H1 (cell line): ENCODE data around the gene REPS1. TPM values are rescaled to one million over a fixed set of nuclear protein-coding genes. Genes with fewer than 3 reads are reported as not detected.

Experiments
- CTCF ChIA-PET: fragments of 300-600 bp; sonication (Branson Sonifier 250); formaldehyde crosslinking; loops from one replicate; lab custom pipeline; 2021; ENCODE audit not compliant: partially characterized antibody; lab: Charles Lee
- POLR2A ChIA-PET: fragments of 300-600 bp; sonication (Branson Sonifier 250); formaldehyde crosslinking; loops from one replicate; lab custom pipeline; 2021; ENCODE audit warnings: inconsistent platforms; ENCODE audit not compliant: partially characterized antibody; lab: Charles Lee
- DNase-seq, 2 experiments: peaks; one replicate each; pipeline versions ENCODE4 v3.0.0 to v3.0.0-alpha.2; 2010 to 2022; ENCODE audit warnings: low spot score in 2 of 2, low read depth in 1 of 2, mixed read lengths in 1 of 2
- FAIRE-seq: peaks from 2 replicates; lab custom pipeline; 2011; peaks lifted over from hg19 to GRCh38; lab: Jason Lieb, UNC
- H2AFZ ChIP-seq: 2 replicates; pipeline ENCODE4 v1.8.1; 2012; ENCODE audit warnings: low read length, inconsistent platforms
- H2AK5ac ChIP-seq: 2 replicates; pipeline ENCODE4 v1.6.1; 2013; ENCODE audit warnings: low read depth, low read length
- H2BK120ac ChIP-seq: replicated peaks from 2 replicates; pipeline ENCODE3; 2013; ENCODE audit warnings: low read depth, low read length, inconsistent platforms
- H2BK12ac ChIP-seq: 2 replicates; pipeline ENCODE4 v1.6.1; 2013; ENCODE audit warnings: low read depth, low read length
- H2BK15ac ChIP-seq: 2 replicates; pipeline ENCODE4 v1.6.1; 2013; ENCODE audit warnings: low read length
- H2BK20ac ChIP-seq: 2 replicates; pipeline ENCODE4 v1.6.1; 2013; ENCODE audit warnings: low read length
- H2BK5ac ChIP-seq: 2 replicates; pipeline ENCODE4 v1.6.1; 2013; ENCODE audit warnings: low read depth, low read length
- H3K14ac ChIP-seq: 2 replicates; pipeline ENCODE4 v1.6.1; 2013; ENCODE audit warnings: inconsistent platforms; ENCODE audit not compliant: insufficient read length
- H3K18ac ChIP-seq: 2 replicates; pipeline ENCODE4 v1.6.1; 2013; ENCODE audit warnings: low read length; ENCODE audit errors: extremely low read depth
- H3K23ac ChIP-seq: 2 replicates; pipeline ENCODE4 v1.6.1; 2013; ENCODE audit warnings: inconsistent platforms; ENCODE audit not compliant: insufficient read length
- H3K23me2 ChIP-seq: 2 replicates; pipeline ENCODE4 v1.6.1; 2013; ENCODE audit warnings: low read depth, low read length
- H3K27ac ChIP-seq: 2 replicates; pipeline ENCODE4 v1.6.1; 2011; ENCODE audit warnings: low read depth, low read length, inconsistent platforms
- H3K27me3 ChIP-seq, 4 experiments: replicated peaks in 1 of 4; 1 replicate in 1 of 4; 2 replicates in 3 of 4; pipeline versions ENCODE4 v1.6.1 to v1.8.1; 2011 to 2013; ENCODE audit warnings: low read length in 3 of 4, mild to moderate bottlenecking in 3 of 4, inconsistent platforms in 2 of 4, mixed read lengths in 2 of 4, moderate library complexity in 1 of 4; ENCODE audit not compliant: control insufficient read depth in 3 of 4, insufficient read depth in 3 of 4; ENCODE audit errors: extremely low read depth in 1 of 4
- H3K36me3 ChIP-seq, 4 experiments: 2 replicates each; pipeline versions ENCODE4 v1.6.1 to v1.8.1; 2011 to 2013; ENCODE audit warnings: mild to moderate bottlenecking in 4 of 4, low read length in 3 of 4, moderate library complexity in 2 of 4, control low read depth in 1 of 4, inconsistent platforms in 1 of 4; ENCODE audit not compliant: insufficient read depth in 4 of 4, control insufficient read depth in 2 of 4
- H3K4ac ChIP-seq: replicated peaks from 2 replicates; pipeline ENCODE3; 2013; ENCODE audit warnings: low read length, low read depth, mixed read lengths, inconsistent platforms; ENCODE audit not compliant: insufficient read length
- H3K4me1 ChIP-seq, 4 experiments: replicated peaks in 1 of 4; 1 replicate in 1 of 4; 2 replicates in 3 of 4; pipeline versions ENCODE4 v1.6.1 to v1.8.1; 2011 to 2013; ENCODE audit warnings: low read length in 3 of 4, inconsistent platforms in 2 of 4, mixed read lengths in 1 of 4; ENCODE audit not compliant: insufficient read depth in 4 of 4, control insufficient read depth in 3 of 4
- H3K4me2 ChIP-seq, 2 experiments: 2 replicates each; pipeline versions ENCODE4 v1.6.1 to v1.8.1; 2011 to 2013; ENCODE audit warnings: low read depth in 2 of 2, low read length in 2 of 2, control low read depth in 1 of 2, inconsistent platforms in 1 of 2, mild to moderate bottlenecking in 1 of 2; ENCODE audit not compliant: insufficient read depth in 1 of 2
- H3K4me3 ChIP-seq, 4 experiments: fragments of 200-600, 300-600 bp in 1 of 4; sonication (generic), shearing (Covaris generic), sonication (Bioruptor Twin) in 1 of 4; 2 replicates each; pipeline versions ENCODE4 v1.5.1 to v1.8.1; 2011 to 2016; ENCODE audit warnings: low read length in 4 of 4, low read depth in 3 of 4, control low read depth in 2 of 4, inconsistent platforms in 2 of 4, mild to moderate bottlenecking in 2 of 4, mixed read lengths in 1 of 4, moderate library complexity in 1 of 4; ENCODE audit not compliant: insufficient read depth in 2 of 4; ENCODE audit errors: extremely low read depth in 1 of 4
- H3K56ac ChIP-seq: replicated peaks from 2 replicates; pipeline ENCODE3; 2013; ENCODE audit warnings: low read depth, mild to moderate bottlenecking, mixed read lengths, low read length, inconsistent platforms; ENCODE audit not compliant: insufficient read length
- H3K79me1 ChIP-seq: 2 replicates; pipeline ENCODE4 v1.6.1; 2013; ENCODE audit warnings: low read depth, low read length, control low read depth
- H3K79me2 ChIP-seq, 2 experiments: 2 replicates each; pipeline versions ENCODE4 v1.6.1 to v1.8.1; 2012 to 2013; ENCODE audit warnings: low read length in 2 of 2, mild to moderate bottlenecking in 2 of 2, inconsistent platforms in 1 of 2; ENCODE audit not compliant: insufficient read depth in 2 of 2, control insufficient read depth in 1 of 2
- H3K9ac ChIP-seq, 4 experiments: replicated peaks in 1 of 4; 1 replicate in 1 of 4; 2 replicates in 3 of 4; pipeline versions ENCODE4 v1.6.1 to v1.8.1; 2011 to 2013; ENCODE audit warnings: low read depth in 3 of 4, low read length in 3 of 4, control low read depth in 2 of 4, mild to moderate bottlenecking in 2 of 4, moderate library complexity in 2 of 4, inconsistent platforms in 1 of 4; ENCODE audit errors: extremely low read depth in 1 of 4
- H3K9me3 ChIP-seq, 2 experiments: 2 replicates each; pipeline versions ENCODE4 v1.6.1 to v1.8.1; 2012 to 2013; ENCODE audit warnings: mild to moderate bottlenecking in 2 of 2, moderate library complexity in 2 of 2, control low read depth in 1 of 2, inconsistent platforms in 1 of 2, low read depth in 1 of 2, low read length in 1 of 2, mixed read lengths in 1 of 2; ENCODE audit not compliant: insufficient read depth in 2 of 2
- H4K20me1 ChIP-seq, 2 experiments: replicated peaks in 1 of 2; 2 replicates each; pipeline versions ENCODE3 to v1.8.1; 2011 to 2013; ENCODE audit warnings: inconsistent platforms in 2 of 2, low read length in 2 of 2, mild to moderate bottlenecking in 1 of 2; ENCODE audit not compliant: insufficient read depth in 2 of 2, control insufficient read depth in 1 of 2
- H4K5ac ChIP-seq: 2 replicates; pipeline ENCODE4 v1.6.1; 2013; ENCODE audit warnings: low read length, low read depth, mixed read lengths, inconsistent platforms; ENCODE audit not compliant: insufficient read length
- H4K8ac ChIP-seq: 2 replicates; pipeline ENCODE4 v1.8.0; 2013; ENCODE audit warnings: mild to moderate bottlenecking, moderate library complexity, low read length, inconsistent platforms; ENCODE audit not compliant: insufficient read depth; ENCODE audit errors: extremely low read depth
- H4K91ac ChIP-seq: replicated peaks from 2 replicates; pipeline ENCODE3; 2013; ENCODE audit warnings: low read length, mixed read lengths, inconsistent platforms; ENCODE audit not compliant: insufficient read length
- BCL11A ChIP-seq, 2 experiments: IDR thresholded peaks; one replicate each; pipeline ENCODE4 v1.6.1; 2011; ENCODE audit warnings: low read depth in 2 of 2, low read length in 2 of 2, mild to moderate bottlenecking in 2 of 2
- CBX5 ChIP-seq: fragments of 300-800, 300-1000 bp; sonication (generic); IDR thresholded peaks from 2 replicates; pipeline ENCODE4 v1.7.1; 2016; ENCODE audit warnings: antibody characterized with exemption, low read length, low read depth
- CHD2 ChIP-seq: IDR thresholded peaks from 2 replicates; pipeline ENCODE4 v1.6.1; 2012; ENCODE audit warnings: low read length, improper control_type of control experiment
- EZH2 ChIP-seq: fragments of 200-600 bp; sonication (generic); IDR thresholded peaks from 2 replicates; pipeline ENCODE4 v1.7.1; 2012; ENCODE audit warnings: low read depth, mild to moderate bottlenecking, moderate library complexity, low read length, inconsistent platforms; ENCODE audit not compliant: severe bottlenecking
- FOSL1 ChIP-seq: IDR thresholded peaks from 2 replicates; pipeline ENCODE4 v1.6.1; 2011; ENCODE audit warnings: mild to moderate bottlenecking, low read depth, low read length, moderate library complexity; ENCODE audit not compliant: insufficient read depth
- RBBP5 ChIP-seq: IDR thresholded peaks from 2 replicates; pipeline ENCODE4 v1.7.1; 2012; ENCODE audit warnings: low read depth, mild to moderate bottlenecking, inconsistent platforms, low read length, moderate library complexity, borderline replicate concordance
- SP4 ChIP-seq: IDR thresholded peaks from 2 replicates; pipeline ENCODE4 v1.6.1; 2012; ENCODE audit warnings: low read length, inconsistent platforms
- TBP ChIP-seq: IDR thresholded peaks from 2 replicates; pipeline ENCODE4 v1.6.1; 2011; ENCODE audit warnings: low read depth, low read length, improper control_type of control experiment
- TCF12 ChIP-seq: IDR thresholded peaks from 2 replicates; pipeline ENCODE4 v1.6.1; 2011; ENCODE audit warnings: low read depth, mild to moderate bottlenecking, low read length
- TEAD4 ChIP-seq: IDR thresholded peaks from 2 replicates; pipeline ENCODE4 v1.6.1; 2012; ENCODE audit warnings: low read depth, low read length, inconsistent platforms, mixed read lengths
- WGBS, 2 experiments: shearing (Covaris generic) in 1 of 2; methylation state at CpG; one replicate each; pipeline versions ENCODE4 v1.1.6 to v1.1.7; 2013 to 2015; ENCODE audit warnings: low lambda C conversion rate in 2 of 2, mixed read lengths in 2 of 2, inconsistent platforms in 1 of 2, low coverage in 1 of 2, missing lambda C conversion rate in 1 of 2; ENCODE audit not compliant: insufficient replicate concordance in 2 of 2, insufficient coverage in 1 of 2, insufficient read length in 1 of 2; ENCODE audit errors: extremely low coverage in 1 of 2, missing lambda C conversion rate in 1 of 2; 5-methylcytosine and 5-hydroxymethylcytosine counted together
- polyA plus RNA-seq, 7 experiments: library from polyadenylated mRNA; depleted of rRNA in 3 of 7; stranded (reverse) in 5 of 7; unstranded in 2 of 7; fragments of >200 nt in 5 of 7; fragments of 200-250 nt in 2 of 7; gene quantifications; 1 replicate in 5 of 7; 2 replicates in 1 of 7; 4 replicates in 1 of 7; pipeline versions ENCODE4 v1.2.1 to v1.2.3, GENCODE V29; 2011 to 2013; ENCODE audit warnings: missing spikeins in 2 of 7, mixed read lengths in 2 of 7
- total RNA-seq: library from RNA; stranded (reverse); fragmentation: NEBNext Ultra II Directional; extraction: Animal tissue kit (Norgen Biotek cat#: 25700); gene quantifications from 2 replicates; pipeline ENCODE4 v1.2.1, GENCODE V29; 2021
- TF ChIP-seq, protein P1 (sequence below): IDR thresholded peaks from 2 replicates; pipeline ENCODE4 v1.6.1; 2011; ENCODE audit warnings: low read depth, mild to moderate bottlenecking, low read length; ENCODE audit not compliant: insufficient read depth

REPS1 gene
- total and polyA plus RNA-seq, 2 of the 8 experiments (the other 6 are each of a cell fraction or from before 2014, with no cell fraction given) = 52.1 to 68.9 TPM

DNA sequence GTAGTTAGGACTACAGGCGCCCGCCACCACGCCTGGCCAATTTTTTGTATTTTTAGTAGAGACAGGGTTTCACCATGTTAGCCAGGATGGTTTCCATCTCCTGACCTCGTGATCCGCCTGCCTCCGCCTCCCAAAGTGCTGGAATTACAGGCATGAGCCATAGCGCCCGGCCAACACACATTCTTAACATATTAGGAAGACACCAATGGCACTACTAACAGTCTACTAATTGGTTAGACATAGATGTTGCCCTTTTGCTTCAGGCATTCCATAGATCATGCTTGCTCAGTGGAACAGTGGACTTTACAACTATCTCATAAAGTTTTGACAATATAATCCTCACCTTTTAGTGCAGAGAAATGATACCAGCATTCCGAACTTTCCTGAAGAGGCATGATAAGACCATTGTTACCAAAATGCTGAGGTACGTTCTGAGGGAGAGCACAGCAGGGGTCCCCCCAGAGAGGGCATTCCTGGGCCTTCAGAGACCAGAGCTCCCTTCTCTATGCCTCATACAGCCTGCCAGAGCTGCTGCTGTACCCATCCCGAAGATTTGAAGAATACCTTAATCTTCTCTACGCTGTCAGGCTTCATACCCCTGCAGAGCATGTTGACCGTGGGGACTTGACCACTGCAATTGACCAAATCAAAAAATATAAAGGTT is 102.8 kb downstream of the REPS1 start:
- Histone ChIP-seq H2BK5ac (no peak overlapping the region), H3K79me2 (no peaks in the 10 kb centered on the region), H4K20me1 (no peaks in the 10 kb centered on the region), H3K9ac (no peak overlapping the region; a peak in 1 of 7 replicates), H3K27me3 (no peaks in the 10 kb centered on the region), H3K56ac (no peak overlapping the region), H4K91ac (no peak overlapping the region), H3K23me2 (no peaks in the 10 kb centered on the region), H3K27ac (no peak overlapping the region), H3K4me1 (no peaks in the 10 kb centered on the region), H2BK15ac (no peak overlapping the region), H3K9me3 (peaks cover 0 to 4% of the 10 kb centered on the region in 2 experiments; a peak in 1 of 4 replicates), H2BK12ac (no peak overlapping the region), H3K4me3 (no peak overlapping the region), H2AK5ac (no peak overlapping the region), H3K18ac (no peak overlapping the region), H2BK120ac (no peak overlapping the region), H4K5ac (no peak overlapping the region), H2AFZ (no peak overlapping the region), H3K14ac (no peak overlapping the region), H2BK20ac (no peak overlapping the region), H4K8ac (no peak overlapping the region), H3K4me2 (no peak overlapping the region), H3K36me3 (no peaks in the 10 kb centered on the region), H3K23ac (no peak overlapping the region), H3K4ac (no peak overlapping the region), H3K79me1 (no peaks in the 10 kb centered on the region)
- ChIA-PET CTCF (no interaction called here), POLR2A (no interaction called here)
- DNase-seq = no peak
- FAIRE-seq = no peak
- 92% methylated on average over 13 of the region's 13 CpGs; no CpG with 5 or more reads in 1 of the 2 experiments for WGBS, 2 experiments
- no peak for TF ChIP-seq TBP
- TF ChIP-seq RBBP5 = no peak
- no peak for TF ChIP-seq TEAD4
- no peak for TF ChIP-seq CBX5
- TF ChIP-seq FOSL1 = no peak
- TF ChIP-seq EZH2 = no peak
- no peak for TF ChIP-seq BCL11A (IDR thresholded peaks at IDR 0.05; ENCODE audit: low read depth in 2 of 2, low read length in 2 of 2)
- TF ChIP-seq, protein P1, sequence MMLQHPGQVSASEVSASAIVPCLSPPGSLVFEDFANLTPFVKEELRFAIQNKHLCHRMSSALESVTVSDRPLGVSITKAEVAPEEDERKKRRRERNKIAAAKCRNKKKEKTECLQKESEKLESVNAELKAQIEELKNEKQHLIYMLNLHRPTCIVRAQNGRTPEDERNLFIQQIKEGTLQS = no peak
- TF ChIP-seq CHD2 = no peak
- no peak for TF ChIP-seq TCF12
- no peak for TF ChIP-seq SP4
